ENCODE measurements around the gene ERC2.

- TF ChIP-seq CEBPB (IDR thresholded peaks at IDR 0.05), result no peak
- no peak for TF ChIP-seq EP300 (IDR thresholded peaks at IDR 0.05)
- no peak for TF ChIP-seq REST (IDR thresholded peaks at IDR 0.05)
- TF ChIP-seq POLR2A (IDR thresholded peaks at IDR 0.05; ENCODE audit: low read length), result no peak
- no peak for TF ChIP-seq CTCF (IDR thresholded peaks at IDR 0.05)
- TF ChIP-seq KDM5A (IDR thresholded peaks at IDR 0.05), result no peak
- TF ChIP-seq CHD4 (IDR thresholded peaks at IDR 0.05; ENCODE audit: borderline replicate concordance), result no peak
- TF ChIP-seq NR3C1 (IDR thresholded peaks at IDR 0.05), result no peak
- no peak for TF ChIP-seq BHLHE40 (IDR thresholded peaks at IDR 0.05; ENCODE audit: low read depth, low read length)
Measured at GRCh38 chr3:56421205-56421604, 47.1 kb downstream of the ERC2 start.
